D721Med (cell line): ENCODE results near the gene LIPF.
"Not testable (repeated sequence)": the region's sequence is repeated elsewhere in the genome, so short reads cannot be mapped to it uniquely, and the experiment has no call there.

ENCODE experiments used
- DNase-seq: peaks from one replicate; pipeline ENCODE4 v3.0.0; 2011; ENCODE audit warnings: low spot score; ENCODE audit not compliant: insufficient read length
- FAIRE-seq: peaks from 2 replicates; lab custom pipeline; 2011; peaks lifted over from hg19 to GRCh38; lab: Jason Lieb, UNC
- TF ChIP-seq, protein P1 (sequence below): IDR thresholded peaks from 2 replicates; pipeline ENCODE4 v1.5.1; 2012; ENCODE audit warnings: mild to moderate bottlenecking, control low read depth; ENCODE audit not compliant: insufficient read depth; ENCODE audit errors: missing control alignments

Gene LIPF

DNA sequence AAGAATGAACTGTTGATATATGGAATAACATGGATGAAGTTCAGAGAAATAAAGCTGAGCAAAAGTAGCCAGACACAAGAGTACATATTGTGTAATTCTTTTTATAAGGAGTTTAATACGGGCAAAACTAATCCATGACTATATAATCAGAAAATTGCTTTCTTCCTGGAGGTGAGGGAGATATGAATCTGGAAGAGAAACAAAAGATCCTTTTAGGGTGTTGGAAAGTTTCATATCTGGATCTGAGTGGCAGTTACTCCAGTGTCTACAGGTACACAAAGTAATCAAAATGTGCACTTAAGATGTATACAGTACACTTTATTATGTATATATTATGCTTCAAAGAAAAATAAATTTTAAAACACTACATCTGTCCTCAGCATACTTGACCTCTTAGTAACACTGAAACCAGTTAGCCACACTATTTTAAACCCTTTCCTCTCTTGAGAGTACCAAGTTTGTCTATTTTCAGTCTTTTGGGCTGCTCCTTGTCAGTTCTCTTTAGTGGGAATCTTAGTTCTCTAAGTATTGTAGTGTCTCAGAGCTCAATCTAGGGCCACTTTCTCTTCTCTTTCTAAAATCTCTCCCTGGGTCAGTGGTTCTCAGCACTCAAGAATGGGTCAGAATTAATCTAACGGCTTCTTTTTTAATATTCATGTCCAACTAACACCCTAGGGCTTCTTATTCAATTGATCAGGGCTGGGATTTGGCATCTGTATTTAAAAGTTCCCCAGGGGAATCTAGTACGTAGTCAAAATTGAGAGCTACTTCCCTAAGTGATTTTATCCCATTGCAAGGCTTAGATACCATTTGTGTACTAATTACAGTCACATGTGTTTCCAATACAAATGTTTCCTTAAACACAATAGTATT is 4.3 kb upstream of the LIPF start:
- FAIRE-seq (no peak), DNase-seq (no peak)
- TF ChIP-seq, protein P1, sequence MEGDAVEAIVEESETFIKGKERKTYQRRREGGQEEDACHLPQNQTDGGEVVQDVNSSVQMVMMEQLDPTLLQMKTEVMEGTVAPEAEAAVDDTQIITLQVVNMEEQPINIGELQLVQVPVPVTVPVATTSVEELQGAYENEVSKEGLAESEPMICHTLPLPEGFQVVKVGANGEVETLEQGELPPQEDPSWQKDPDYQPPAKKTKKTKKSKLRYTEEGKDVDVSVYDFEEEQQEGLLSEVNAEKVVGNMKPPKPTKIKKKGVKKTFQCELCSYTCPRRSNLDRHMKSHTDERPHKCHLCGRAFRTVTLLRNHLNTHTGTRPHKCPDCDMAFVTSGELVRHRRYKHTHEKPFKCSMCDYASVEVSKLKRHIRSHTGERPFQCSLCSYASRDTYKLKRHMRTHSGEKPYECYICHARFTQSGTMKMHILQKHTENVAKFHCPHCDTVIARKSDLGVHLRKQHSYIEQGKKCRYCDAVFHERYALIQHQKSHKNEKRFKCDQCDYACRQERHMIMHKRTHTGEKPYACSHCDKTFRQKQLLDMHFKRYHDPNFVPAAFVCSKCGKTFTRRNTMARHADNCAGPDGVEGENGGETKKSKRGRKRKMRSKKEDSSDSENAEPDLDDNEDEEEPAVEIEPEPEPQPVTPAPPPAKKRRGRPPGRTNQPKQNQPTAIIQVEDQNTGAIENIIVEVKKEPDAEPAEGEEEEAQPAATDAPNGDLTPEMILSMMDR = no peak

DNA sequence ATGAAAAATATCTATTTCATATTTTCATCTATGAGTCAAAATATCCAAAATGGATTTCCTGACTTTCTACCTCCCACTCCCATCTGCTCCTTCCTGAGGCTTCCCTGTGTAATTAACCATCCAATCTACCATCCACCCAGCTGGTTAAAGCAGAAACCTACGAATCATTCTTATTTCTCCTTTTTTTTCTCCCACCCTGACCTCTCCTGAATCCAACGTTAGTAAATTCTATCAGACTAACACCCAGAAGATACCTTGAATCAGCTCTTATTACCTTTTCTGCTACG is 3.7 kb upstream of the LIPF start:
- DNase-seq (no peak), FAIRE-seq (no peak)
- TF ChIP-seq, protein P1 = no peak

DNA sequence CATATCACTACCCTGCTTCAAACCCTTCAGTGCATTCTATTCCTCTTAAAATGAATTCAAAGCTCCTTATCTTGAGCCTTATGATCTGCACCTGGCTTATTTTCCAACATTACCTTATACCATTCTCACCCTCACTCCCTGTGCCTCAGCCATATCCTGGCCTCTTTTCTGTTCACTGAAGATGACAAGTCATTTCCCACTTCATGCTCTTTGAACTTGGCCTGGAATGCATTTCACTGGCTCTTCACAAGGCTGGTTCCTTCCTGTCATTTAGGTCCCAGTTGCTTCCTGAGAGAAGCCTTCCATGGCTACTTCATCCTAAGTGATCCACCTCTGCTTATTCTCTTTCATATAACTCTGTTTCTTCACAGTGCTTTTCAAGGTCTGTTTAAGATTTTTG is 3.2 kb upstream of the LIPF start:
- no peak for FAIRE-seq
- TF ChIP-seq, protein P1 = no peak
- DNase-seq = no peak

DNA sequence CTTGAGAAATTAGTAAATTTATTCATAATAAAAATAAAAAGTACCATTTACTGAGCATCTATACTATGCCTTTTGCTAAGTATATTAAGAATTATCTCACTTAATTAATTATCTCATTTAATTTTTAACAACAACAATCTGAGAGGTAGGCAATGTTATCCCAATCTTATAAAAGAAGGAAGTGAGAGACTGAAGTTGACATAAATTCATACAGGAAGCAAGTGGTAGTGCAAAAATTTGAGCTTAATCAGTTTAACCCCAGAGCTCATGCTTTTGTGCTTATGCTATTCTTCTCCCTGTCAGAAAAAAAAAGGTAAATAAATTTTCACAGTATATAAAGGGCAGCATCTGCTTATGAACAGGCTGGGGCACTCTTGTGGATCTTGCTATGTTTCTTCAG is 2.7 kb upstream of the LIPF start:
- DNase-seq (no peak), FAIRE-seq (no peak)
- TF ChIP-seq, protein P1 = no peak

DNA sequence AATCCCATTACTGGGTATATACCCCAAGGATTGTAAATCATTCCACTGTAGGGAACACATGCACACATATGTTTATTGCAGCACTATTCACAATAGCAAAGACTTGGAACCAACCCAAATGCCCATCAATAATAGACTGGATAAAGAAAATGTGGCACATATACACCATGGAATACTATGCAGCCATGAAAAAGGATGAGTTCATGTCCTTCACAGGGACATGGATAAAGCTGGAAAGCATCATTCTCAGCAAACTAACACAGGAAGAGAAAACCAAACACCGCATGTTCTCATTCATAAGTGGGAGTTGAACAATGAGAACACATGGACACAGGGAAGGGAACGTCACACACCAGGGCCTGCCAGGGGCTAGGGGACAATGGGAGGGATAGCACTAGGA is 1.1 kb upstream of the LIPF start:
- DNase-seq, FAIRE-seq: not testable (repeated sequence)

DNA sequence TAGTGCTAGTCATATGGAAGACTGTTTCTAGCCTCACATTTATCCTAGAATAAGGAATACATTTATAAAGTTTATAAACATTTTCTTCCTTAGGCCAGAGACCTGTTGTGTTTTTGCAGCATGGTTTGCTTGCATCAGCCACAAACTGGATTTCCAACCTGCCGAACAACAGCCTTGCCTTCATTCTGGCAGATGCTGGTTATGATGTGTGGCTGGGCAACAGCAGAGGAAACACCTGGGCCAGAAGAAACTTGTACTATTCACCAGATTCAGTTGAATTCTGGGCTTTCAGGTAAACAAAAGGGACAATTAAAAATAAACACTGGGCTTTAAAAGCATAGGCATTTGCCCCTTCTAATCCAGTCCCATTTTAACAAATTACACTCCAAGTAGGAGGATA is 4.2 kb downstream of the LIPF start:
- TF ChIP-seq, protein P1 = no peak

DNA sequence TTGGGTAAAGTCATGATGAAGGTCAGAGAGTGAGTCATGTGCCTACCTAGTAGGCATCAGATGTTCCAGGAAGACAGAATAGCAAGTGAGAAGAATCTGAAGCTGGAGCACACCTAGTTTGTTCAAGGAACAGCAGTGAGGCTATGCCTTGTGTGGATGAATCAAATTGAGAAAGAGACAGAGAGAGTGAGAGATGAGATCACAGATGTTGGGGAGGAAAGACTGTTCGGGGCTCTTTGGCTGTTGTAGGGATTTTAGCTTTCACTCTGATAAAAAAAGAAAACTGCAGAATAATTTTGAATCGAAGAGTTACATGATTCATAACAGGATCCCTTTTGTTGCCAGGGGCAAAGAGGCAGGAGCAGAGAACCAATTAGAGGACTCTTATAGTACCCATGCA is 6.3 kb downstream of the LIPF start:
- FAIRE-seq (no peak), DNase-seq (no peak)
- TF ChIP-seq, protein P1 = no peak

More for the DNA sequence above, 4.2 kb downstream of the LIPF start:
- DNase-seq = no peak
- FAIRE-seq = no peak
